OCI-LY1 (cell line): ENCODE measurements around the gene SPAM1.

ENCODE experiments used
- CTCF ChIP-seq: fragments of 200-600 bp; sonication (generic), shearing (Covaris generic); IDR thresholded peaks from 2 replicates; pipeline ENCODE4 v1.5.1; 2017; ENCODE audit warnings: mild to moderate bottlenecking, antibody characterized with exemption, low read length, moderate library complexity, mixed read lengths
- EZH2 ChIP-seq: fragments of 200-600 bp; sonication (generic), shearing (Covaris generic); IDR thresholded peaks from 2 replicates; pipeline ENCODE4 v1.8.0; 2017; ENCODE audit warnings: borderline replicate concordance, mixed run types, mild to moderate bottlenecking, antibody characterized with exemption, low read length, moderate library complexity, mixed read lengths

- no peak for TF ChIP-seq CTCF
- no peak for TF ChIP-seq EZH2
These were observed 74.7 kb downstream of the SPAM1 start for GRCh38 chr7:123999703-124000102.
